Ovary (tissue), 3 donors: ENCODE data around the gene AGK.

Experiments
- CTCF ChIP-seq, 3 donors: fragments of 450-650 bp in 2 of 3; fragments of 200-600 bp in 1 of 3; IDR thresholded peaks; one replicate each; pipeline versions ENCODE4 v1.5.1 to v1.8.0; 2016 to 2022; ENCODE audit warnings: antibody characterized with exemption in 3 of 3, mild to moderate bottlenecking in 1 of 3
- EP300 ChIP-seq: sonication (generic); formaldehyde crosslinking; IDR thresholded peaks from one replicate; pipeline ENCODE4 v1.6.1; 2017; ENCODE audit warnings: antibody characterized with exemption
- POLR2A ChIP-seq: fragments of 450-650 bp; IDR thresholded peaks from one replicate; pipeline ENCODE4 v1.6.1; 2017; ENCODE audit warnings: antibody characterized with exemption, mild to moderate bottlenecking, moderate library complexity
- donor health status: DM: no; HTN: no; CAD: no.

- no peak for TF ChIP-seq EP300
- TF ChIP-seq POLR2A = no peak
- TF ChIP-seq CTCF (IDR thresholded peaks at IDR 0.05) = no peak
Measured at GRCh38 chr7:141654551-141654950, 103.3 kb downstream of the AGK start.
